ENCODE results near the gene FOXE1.

DNA sequence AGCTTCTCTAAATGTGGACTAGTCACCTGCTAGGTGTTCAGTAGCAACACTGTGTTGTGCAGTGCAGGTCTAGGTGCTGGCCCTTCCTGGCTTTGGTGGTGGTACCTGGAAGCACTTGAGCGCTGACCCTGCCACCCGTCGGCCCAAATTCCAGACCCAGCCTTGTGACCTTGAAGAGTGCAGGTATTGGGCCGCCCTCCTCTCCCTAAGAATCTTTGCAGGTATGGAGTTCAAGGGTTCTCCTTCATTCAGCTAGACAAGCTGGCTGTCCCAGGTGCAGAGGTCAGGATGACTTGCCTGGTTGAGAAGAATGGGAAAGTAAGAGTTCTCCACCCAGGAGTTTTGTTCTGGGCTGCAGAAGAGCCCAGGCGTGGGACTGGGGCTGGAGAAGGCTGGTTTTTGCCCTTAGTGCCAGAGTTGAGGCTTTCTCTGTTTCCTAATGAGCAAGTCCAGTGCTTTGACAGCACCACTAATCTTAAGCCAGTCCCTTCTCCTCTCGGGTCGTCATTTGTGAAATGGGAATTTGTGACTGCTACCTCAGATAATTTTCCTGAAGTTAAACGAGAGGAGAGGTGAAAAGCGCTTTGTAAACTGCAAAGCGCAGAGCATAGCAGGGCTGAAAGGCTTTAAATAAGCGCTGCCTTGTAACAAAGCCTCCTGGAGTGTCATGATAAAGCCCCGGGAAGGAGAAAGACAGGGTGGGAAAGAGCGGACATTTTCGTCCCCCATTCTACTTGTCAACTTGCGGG is 4.0 kb downstream of the FOXE1 start:
- TF ChIP-seq, protein P1, sequence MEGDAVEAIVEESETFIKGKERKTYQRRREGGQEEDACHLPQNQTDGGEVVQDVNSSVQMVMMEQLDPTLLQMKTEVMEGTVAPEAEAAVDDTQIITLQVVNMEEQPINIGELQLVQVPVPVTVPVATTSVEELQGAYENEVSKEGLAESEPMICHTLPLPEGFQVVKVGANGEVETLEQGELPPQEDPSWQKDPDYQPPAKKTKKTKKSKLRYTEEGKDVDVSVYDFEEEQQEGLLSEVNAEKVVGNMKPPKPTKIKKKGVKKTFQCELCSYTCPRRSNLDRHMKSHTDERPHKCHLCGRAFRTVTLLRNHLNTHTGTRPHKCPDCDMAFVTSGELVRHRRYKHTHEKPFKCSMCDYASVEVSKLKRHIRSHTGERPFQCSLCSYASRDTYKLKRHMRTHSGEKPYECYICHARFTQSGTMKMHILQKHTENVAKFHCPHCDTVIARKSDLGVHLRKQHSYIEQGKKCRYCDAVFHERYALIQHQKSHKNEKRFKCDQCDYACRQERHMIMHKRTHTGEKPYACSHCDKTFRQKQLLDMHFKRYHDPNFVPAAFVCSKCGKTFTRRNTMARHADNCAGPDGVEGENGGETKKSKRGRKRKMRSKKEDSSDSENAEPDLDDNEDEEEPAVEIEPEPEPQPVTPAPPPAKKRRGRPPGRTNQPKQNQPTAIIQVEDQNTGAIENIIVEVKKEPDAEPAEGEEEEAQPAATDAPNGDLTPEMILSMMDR (tag by site-specific recombination; IDR thresholded peaks at IDR 0.05) = no peak
- no peak for TF ChIP-seq ZNF311 (tag by site-specific recombination; IDR thresholded peaks at IDR 0.05; ENCODE audit: borderline replicate concordance)
- TF ChIP-seq, protein P2, sequence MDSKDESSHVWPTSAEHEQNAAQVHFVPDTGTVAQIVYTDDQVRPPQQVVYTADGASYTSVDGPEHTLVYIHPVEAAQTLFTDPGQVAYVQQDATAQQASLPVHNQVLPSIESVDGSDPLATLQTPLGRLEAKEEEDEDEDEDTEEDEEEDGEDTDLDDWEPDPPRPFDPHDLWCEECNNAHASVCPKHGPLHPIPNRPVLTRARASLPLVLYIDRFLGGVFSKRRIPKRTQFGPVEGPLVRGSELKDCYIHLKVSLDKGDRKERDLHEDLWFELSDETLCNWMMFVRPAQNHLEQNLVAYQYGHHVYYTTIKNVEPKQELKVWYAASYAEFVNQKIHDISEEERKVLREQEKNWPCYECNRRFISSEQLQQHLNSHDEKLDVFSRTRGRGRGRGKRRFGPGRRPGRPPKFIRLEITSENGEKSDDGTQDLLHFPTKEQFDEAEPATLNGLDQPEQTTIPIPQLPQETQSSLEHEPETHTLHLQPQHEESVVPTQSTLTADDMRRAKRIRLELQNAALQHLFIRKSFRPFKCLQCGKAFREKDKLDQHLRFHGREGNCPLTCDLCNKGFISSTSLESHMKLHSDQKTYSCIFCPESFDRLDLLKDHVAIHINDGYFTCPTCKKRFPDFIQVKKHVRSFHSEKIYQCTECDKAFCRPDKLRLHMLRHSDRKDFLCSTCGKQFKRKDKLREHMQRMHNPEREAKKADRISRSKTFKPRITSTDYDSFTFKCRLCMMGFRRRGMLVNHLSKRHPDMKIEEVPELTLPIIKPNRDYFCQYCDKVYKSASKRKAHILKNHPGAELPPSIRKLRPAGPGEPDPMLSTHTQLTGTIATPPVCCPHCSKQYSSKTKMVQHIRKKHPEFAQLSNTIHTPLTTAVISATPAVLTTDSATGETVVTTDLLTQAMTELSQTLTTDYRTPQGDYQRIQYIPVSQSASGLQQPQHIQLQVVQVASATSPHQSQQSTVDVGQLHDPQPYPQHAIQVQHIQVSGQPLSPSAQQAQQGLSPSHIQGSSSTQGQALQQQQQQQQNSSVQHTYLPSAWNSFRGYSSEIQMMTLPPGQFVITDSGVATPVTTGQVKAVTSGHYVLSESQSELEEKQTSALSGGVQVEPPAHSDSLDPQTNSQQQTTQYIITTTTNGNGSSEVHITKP (tag by site-specific recombination; IDR thresholded peaks at IDR 0.05) = no peak

Measured in HEK293 (cell line).